HG02885 (cell line): Measurements from ENCODE around the gene PACRG.
A peak's percentile ranks its signal among the peaks of the same experiment; 100 is the strongest.

Experiments
- ATAC-seq: cut with Tn5 transposase; IDR thresholded peaks from one replicate; pipeline ENCODE4 v1.9.1; 2021; ENCODE audit warnings: mild to moderate bottlenecking; ENCODE audit not compliant: unreplicated experiment, poor library complexity

The PACRG gene

GRCh38 chr6:163162007-163162873, 434.5 kb downstream of the PACRG start:
- ATAC-seq, result no peak

- ATAC-seq, result no peak
Observed at GRCh38 chr6:163162874-163163213, 435.1 kb downstream of the PACRG start.

- no peak for ATAC-seq
Observed at GRCh38 chr6:163164175-163164900, 436.6 kb downstream of the PACRG start.

GRCh38 chr6:163165155-163165910, 437.6 kb downstream of the PACRG start:
- ATAC-seq, result no peak

GRCh38 chr6:163165922-163166321, 438.1 kb downstream of the PACRG start:
- no peak for ATAC-seq

- ATAC-seq, result no peak
Observed at GRCh38 chr6:163166507-163166906, 438.7 kb downstream of the PACRG start.

GRCh38 chr6:163169521-163169920, 441.7 kb downstream of the PACRG start:
- ATAC-seq, result no peak

GRCh38 chr6:163170294-163170883, 442.6 kb downstream of the PACRG start:
- ATAC-seq, result peak; percentile 87

- no peak for ATAC-seq
Observed at GRCh38 chr6:163173741-163174140, 446.0 kb downstream of the PACRG start.

GRCh38 chr6:163175301-163175700, 447.5 kb downstream of the PACRG start:
- ATAC-seq, result no peak

GRCh38 chr6:163176097-163176496, 448.3 kb downstream of the PACRG start:
- no peak for ATAC-seq

- no peak for ATAC-seq
Observed at GRCh38 chr6:163177007-163177406, 449.2 kb downstream of the PACRG start.

- no peak for ATAC-seq
Observed at GRCh38 chr6:163177892-163178420, 450.2 kb downstream of the PACRG start.

- ATAC-seq, result no peak
Observed at GRCh38 chr6:163179061-163179460, 451.3 kb downstream of the PACRG start.

GRCh38 chr6:163179721-163180120, 451.9 kb downstream of the PACRG start:
- no peak for ATAC-seq

- ATAC-seq, result peak; percentile 60
Observed at GRCh38 chr6:163180874-163181541, 453.2 kb downstream of the PACRG start.

GRCh38 chr6:163181666-163182180, 453.9 kb downstream of the PACRG start:
- ATAC-seq, result no peak

GRCh38 chr6:163182696-163183095, 454.9 kb downstream of the PACRG start:
- ATAC-seq, result no peak

GRCh38 chr6:163183806-163184205, 456.0 kb downstream of the PACRG start:
- no peak for ATAC-seq

GRCh38 chr6:163185744-163186143, 458.0 kb downstream of the PACRG start:
- no peak for ATAC-seq
